Left kidney (tissue), 8 donors: Measurements from ENCODE around the gene ZC3H11A. TPM values are rescaled to one million over a fixed set of nuclear protein-coding genes. Genes with fewer than 3 reads are reported as not detected.
"Not testable (repeated sequence)": the region's sequence is repeated elsewhere in the genome, so short reads cannot be mapped to it uniquely, and the experiment has no call there.

Source experiments
- DNase-seq: peaks from one replicate; pipeline ENCODE4 v3.0.0-alpha.2; 2013
- long read RNA-seq, 8 donors: transcript quantifications; one replicate each; lab custom pipeline, GENCODE V29; 2026
- polyA plus RNA-seq: library from polyadenylated mRNA; unstranded; fragments of 120-200 nt; gene quantifications from one replicate; pipeline ENCODE4 v1.2.1, GENCODE V29; 2013; ENCODE audit not compliant: insufficient read length

The ZC3H11A gene
- polyA plus RNA-seq = 175 TPM
- long read RNA-seq, donor 1, full-length matches to known transcripts = 7 of 106 reads
- long read RNA-seq, donor 1, partial matches to known transcripts = 99 of 106 reads
- long read RNA-seq, donor 1, other reads (novel, unspliced or antisense) = 0 of 106 reads
- long read RNA-seq, donor 2, full-length matches to known transcripts = 2 of 129 reads
- long read RNA-seq, donor 2, partial matches to known transcripts = 127 of 129 reads
- long read RNA-seq, donor 2, other reads (novel, unspliced or antisense) = 0 of 129 reads
- long read RNA-seq, donor 3, transcript ZC3H11A-207 (2 exons, 822 nt) = major isoform, 7 of 60 reads
- long read RNA-seq, donor 3, partial matches to known transcripts = 53 of 60 reads
- long read RNA-seq, donor 3, other reads (novel, unspliced or antisense) = 0 of 60 reads
- long read RNA-seq, donor 4, partial matches to known transcripts = 9 of 11 reads
- long read RNA-seq, donor 4, other reads (novel, unspliced or antisense) = 0 of 11 reads
- long read RNA-seq, donor 5, partial matches to known transcripts = 139 of 140 reads
- long read RNA-seq, donor 5, other reads (novel, unspliced or antisense) = 0 of 140 reads
- long read RNA-seq, donor 6, full-length matches to known transcripts = 8 of 63 reads
- long read RNA-seq, donor 6, partial matches to known transcripts = 55 of 63 reads
- long read RNA-seq, donor 6, other reads (novel, unspliced or antisense) = 0 of 63 reads
- long read RNA-seq, donor 7, full-length matches to known transcripts = 7 of 151 reads
- long read RNA-seq, donor 7, partial matches to known transcripts = 144 of 151 reads
- long read RNA-seq, donor 7, other reads (novel, unspliced or antisense) = 0 of 151 reads
- long read RNA-seq, donor 8, partial matches to known transcripts = 42 of 44 reads
- long read RNA-seq, donor 8, other reads (novel, unspliced or antisense) = 0 of 44 reads

- peak; percentile 98 for DNase-seq
These were observed at the start of gene ZC3H11A, which contains the start of gene ZBED6 for GRCh38 chr1:203795441-203796235. TSS of gene ZC3H11A (plus strand) at chr1:203795623. CDS start at chr1:203817071, 21,448 bp downstream. TSS of gene ZBED6 (plus strand) at chr1:203795623. CDS start at chr1:203797523, 1,900 bp downstream.

DNA sequence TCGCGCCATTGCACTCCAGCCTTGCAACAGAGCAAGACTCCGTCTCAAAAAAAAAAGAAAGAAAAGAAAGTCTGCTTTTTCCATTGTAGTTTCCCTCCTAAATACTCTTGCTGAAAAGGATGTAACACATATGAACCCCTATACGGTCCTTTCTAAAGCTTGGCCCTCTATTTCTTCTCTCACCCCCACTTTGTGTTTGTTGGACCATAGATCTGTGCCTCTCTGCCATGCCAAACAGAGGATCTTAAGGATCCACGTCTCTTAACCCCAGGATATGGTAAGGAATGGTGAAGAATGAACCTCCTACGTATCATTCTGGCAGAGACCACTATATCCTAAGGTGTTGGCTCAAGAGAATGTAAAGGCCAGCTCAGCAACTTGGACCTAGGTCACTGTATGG is 49.1 kb upstream of the ZC3H11A start:
- no peak for DNase-seq

DNA sequence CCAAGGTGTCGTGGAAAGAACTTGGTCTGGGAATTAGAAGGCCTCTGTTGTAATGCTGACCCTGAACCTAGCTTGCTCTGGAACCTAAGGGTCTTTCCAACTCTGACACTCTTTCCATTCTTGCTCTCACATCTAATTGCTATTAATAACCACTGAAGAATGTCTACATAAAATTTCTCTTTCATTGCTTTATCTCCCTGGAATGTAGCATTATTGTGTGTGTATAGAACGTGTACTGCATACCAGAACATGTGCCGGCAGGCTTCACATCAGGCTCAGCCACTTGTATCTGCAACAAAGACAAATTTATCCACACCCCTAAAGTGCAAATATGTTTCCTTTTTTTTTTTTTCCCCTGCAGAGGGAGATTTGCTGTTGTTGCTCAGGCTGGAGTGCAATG is 44.4 kb upstream of the ZC3H11A start:
- DNase-seq = no peak

GRCh38 chr1:203751618-203752361 is 43.6 kb upstream of the ZC3H11A start:
- DNase-seq = not testable (repeated sequence)

GRCh38 chr1:203754455-203754864 is 41.0 kb upstream of the ZC3H11A start:
- DNase-seq = no peak

- DNase-seq = no peak
These were observed 39.4 kb upstream of the ZC3H11A start for GRCh38 chr1:203756036-203756435.

GRCh38 chr1:203758749-203759148 is 36.7 kb upstream of the ZC3H11A start:
- not testable (repeated sequence) for DNase-seq

DNA sequence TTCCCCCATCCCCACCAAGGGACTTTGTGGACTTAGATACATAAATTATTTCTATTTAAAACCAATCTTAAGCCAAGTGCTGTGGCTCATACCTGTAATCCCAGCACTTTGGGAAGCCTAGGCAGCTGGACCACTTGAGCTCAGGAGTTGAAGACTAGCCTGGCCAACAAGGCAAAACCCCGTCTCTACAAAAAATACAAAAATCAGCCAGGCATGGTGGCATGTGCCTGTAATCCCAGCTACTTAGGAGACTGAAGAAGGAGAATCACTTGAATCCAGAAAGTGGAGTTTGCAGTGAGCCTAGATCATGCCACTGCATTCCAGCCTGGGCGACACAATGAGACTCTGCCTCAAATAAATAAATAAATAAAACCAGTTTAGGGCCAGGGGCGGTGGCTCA is 34.9 kb upstream of the ZC3H11A start:
- DNase-seq = no peak

GRCh38 chr1:203761958-203762357 is 33.5 kb upstream of the ZC3H11A start:
- not testable (repeated sequence) for DNase-seq

- DNase-seq = no peak
These were observed 31.9 kb upstream of the ZC3H11A start for GRCh38 chr1:203763505-203763904.

DNA sequence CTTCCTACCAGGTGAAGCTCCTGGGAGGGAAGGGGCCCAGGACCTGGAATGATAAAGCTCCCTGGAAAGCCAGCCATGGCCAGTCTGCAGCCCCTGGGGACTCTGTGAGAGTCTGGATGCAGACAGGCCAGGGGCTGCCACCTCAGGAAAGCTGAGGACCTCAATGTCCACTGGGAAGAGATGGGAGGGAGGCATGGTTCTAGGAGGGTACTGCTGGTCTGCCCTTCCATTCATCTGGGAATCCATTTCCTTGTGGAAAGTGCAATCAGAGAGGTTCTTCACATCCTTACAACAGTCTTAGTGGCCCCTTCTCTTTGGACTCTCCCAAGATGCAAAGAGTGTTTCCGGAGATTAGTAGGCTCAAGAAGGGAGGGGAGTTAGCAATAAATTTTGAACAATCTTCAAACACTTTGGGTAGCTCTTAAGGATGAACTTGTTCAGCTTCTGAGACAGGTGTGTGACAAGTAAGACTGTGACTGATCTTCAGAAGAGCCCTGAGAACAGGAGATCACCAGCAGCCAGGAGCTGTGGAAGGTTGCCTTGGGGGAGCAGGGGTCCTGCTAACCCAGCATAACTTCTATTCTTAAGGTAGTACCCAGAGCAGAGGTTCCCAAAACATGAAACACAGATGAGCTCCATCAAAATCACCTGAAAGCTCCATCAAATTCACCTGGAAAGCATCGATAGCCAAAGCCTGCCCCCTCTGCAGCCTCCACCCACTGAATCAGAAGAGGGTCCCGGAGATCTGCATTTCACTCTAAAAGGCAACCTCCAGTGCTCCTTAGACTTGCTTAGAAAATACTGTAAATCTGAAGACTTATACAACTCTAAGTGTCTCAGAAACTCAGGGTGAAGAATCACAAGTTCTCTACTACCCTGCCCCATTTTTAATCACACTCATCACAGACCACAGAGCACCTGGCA is 31.1 kb upstream of the ZC3H11A start:
- DNase-seq = no peak

DNA sequence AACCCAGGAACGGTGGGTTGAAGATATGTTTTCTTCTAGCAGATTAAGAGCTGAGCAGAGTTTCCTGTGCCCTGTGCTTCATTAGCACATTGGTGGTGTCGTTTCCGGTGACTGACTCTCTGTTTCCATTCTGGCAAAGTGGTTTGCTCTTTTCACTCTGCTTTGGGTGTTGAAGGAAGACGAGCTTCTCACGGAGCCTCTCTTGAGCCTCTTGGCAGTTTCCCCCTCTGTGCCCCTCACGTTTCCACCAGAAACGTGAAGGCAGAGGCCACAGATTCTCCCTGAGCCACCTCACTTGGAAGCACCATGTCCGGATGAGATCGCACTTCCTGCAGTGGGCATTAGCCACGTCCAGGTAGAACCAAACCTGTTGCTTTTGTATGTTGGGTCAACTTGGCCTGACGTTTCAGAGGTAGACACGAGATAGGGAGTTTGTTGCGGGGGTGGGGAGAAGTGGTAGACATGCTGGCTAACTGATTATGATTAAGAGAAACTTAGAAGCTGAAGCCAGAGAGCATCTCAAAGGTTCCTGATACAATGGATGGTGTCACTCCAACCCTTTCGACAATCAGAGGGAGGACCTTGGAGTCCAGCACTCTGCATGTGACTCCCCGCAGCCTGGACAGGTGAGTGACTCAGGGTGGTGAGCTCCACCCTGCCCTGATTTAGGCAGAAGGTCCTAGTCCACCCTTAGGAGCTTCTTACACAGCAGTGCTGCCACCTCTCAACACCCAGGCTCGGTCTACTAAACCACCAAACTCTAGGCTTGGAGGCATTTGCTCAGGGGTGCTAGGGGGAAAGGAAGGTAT is 30.2 kb upstream of the ZC3H11A start, which contains the start of gene LAX1:
TSS of gene LAX1 (plus strand) at position 155 of the 809 bp plus-strand sequence. CDS start at position 538, 383 bp downstream.
- no peak for DNase-seq

DNA sequence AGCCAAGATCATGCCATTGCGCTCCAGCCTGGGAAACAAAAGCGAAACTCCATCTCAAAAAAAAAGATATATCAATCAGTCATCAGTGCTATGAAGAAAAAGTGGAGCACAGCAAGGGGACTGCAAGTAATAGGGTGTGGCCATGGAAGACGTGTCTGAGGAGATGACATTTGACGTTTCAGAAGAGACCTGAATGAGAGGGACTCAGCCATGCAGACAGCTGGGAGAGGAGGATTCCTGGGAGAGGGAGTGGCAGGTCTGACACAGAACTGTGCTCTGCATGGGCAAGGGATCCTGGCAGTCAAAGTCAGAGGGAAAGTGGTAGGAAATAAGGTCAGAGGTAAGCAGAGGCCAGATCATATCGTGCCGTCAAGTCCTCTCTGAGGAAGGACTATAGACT is 27.2 kb upstream of the ZC3H11A start:
- DNase-seq = no peak

GRCh38 chr1:203769505-203770343 is 25.7 kb upstream of the ZC3H11A start:
- DNase-seq = peak; percentile 72

DNA sequence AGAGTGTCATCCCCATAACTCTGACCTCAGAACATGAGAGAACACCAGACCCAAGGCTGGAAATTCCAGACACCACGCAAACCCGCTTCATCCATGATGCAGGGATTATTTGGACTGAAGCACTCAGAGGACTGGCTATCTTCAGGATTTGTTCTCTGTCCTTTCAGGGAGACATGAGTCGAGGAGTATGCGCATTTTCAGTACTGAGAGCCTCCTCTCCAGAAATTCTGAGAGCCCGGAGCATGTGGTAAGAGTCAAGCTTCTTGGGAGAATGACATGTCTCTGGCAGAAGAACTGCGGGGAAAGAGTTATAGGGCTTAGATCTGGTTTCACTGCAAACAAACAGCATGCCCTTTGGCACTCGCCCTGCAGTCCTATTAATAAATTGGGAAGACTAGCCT is 23.5 kb upstream of the ZC3H11A start:
- no peak for DNase-seq

DNA sequence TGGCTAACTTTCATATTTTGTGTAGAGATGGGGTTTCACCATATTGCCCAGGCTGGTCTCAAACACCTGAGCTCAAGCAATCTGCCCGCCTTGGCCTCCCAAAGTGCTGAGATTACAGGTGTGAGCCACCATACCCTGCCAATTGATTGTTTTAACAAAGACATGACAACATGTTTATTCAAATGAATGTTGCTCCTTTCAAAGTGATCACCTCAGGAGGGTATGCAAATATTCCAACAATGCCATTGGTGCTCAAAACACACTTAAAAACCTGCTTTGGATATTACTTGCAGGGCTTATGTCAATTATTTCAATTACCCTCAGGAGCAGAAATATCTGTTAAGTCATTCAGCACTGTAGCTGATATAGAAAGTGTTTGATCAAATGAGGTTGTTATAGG is 22.6 kb upstream of the ZC3H11A start:
- no peak for DNase-seq

DNA sequence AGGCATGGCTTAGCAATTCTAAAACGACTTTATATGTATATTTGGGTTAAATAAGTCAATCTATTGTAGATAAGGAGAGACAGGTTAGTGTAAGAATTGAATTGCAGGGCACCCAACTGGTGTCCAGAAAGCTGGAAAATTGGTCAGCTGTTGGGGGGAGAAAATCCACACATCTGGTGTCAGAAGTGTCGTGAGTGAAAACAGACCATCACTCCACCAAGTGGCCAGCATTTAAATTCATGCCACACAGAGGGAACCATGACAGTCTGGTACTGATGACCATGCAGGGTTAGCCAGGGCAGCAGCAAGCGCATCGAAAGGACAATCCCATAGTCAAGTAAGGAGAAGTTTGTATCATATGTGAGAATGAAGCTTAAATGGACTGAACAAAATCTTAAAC is 18.8 kb upstream of the ZC3H11A start:
- no peak for DNase-seq

GRCh38 chr1:203777596-203777995 is 17.8 kb upstream of the ZC3H11A start:
- no peak for DNase-seq
